ENCODE results near the gene NUP214.

DNA sequence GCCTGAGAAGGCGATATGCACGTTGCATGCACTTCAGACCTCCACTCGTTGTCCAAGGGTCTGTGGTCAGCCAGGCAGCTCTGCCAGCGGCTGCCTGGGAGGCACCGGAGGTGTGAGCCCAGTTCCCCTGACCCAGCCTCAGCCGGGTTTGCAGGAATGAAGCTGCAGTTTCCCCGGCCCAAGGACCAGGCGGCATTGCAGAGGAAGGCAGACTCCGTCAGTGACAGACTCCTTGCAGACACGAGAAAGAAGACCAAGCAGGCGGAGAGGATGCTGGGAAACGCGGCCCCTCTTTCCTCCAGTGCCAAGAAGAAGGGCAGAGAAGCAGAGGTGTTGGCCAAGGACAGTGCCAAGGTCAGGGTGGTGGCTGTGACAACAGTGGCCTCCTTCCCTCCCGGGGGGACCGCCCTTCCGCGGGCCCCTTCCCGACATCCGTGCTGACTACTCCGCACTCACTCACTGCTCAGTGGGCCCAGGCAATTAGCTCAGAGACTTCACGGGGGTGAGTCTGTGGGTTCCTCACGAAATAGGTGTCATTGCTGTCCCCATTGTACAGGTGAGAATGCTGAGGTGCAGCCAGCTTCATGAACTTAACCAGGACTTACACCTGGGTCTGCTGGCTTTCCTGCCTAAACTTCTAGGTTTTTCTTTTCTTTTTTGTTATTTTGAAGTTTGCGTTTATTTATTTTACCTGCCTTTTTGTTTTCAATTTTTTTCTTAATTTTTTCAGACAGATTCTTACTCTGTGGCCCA, 39.8 kb upstream of the NUP214 start:
- TF ChIP-seq, protein P1, sequence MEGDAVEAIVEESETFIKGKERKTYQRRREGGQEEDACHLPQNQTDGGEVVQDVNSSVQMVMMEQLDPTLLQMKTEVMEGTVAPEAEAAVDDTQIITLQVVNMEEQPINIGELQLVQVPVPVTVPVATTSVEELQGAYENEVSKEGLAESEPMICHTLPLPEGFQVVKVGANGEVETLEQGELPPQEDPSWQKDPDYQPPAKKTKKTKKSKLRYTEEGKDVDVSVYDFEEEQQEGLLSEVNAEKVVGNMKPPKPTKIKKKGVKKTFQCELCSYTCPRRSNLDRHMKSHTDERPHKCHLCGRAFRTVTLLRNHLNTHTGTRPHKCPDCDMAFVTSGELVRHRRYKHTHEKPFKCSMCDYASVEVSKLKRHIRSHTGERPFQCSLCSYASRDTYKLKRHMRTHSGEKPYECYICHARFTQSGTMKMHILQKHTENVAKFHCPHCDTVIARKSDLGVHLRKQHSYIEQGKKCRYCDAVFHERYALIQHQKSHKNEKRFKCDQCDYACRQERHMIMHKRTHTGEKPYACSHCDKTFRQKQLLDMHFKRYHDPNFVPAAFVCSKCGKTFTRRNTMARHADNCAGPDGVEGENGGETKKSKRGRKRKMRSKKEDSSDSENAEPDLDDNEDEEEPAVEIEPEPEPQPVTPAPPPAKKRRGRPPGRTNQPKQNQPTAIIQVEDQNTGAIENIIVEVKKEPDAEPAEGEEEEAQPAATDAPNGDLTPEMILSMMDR (conservative IDR thresholded peaks at IDR 0.05; ENCODE audit: low read depth, low read length): no peak
- TF ChIP-seq MAFK (IDR thresholded peaks at IDR 0.05; ENCODE audit: low read depth, low read length) (no peak), RFX5 (IDR thresholded peaks at IDR 0.05; ENCODE audit: low read depth, low read length) (no peak), NFE2L2 (IDR thresholded peaks at IDR 0.05; ENCODE audit: low read depth, low read length) (no peak)
